Stimulated activated CD4-positive, alpha-beta T cell treated with anti-CD3 and anti-CD28 coated beads, Interleukin-15, amount 100 ng/mL, for 24 hours (primary cell): Measurements from ENCODE around the gene IRF2.

ENCODE experiments used
- DNase-seq: peaks from one replicate; pipeline ENCODE4 v3.0.0-alpha.2; 2020

Gene IRF2

DNA sequence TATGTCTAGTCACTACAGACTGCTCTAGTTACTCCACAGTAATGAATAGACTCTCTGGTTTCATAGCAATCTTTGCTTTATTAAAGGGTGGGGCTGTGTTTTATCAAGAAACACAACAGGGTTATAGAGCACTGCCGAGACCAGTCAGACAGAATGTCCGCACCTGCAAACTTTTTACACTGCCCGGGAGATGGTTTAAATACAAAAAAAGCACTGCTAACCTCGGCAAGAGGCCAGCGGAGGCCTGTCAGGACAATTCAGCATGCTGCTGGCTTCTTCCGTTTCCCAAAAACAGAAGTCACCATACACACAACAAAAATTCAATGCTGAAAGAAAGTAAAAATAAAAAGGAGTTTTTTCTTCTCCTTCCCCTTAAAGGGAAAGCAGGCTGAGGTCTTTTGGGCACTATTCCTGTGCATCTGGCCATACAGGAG, 67.4 kb downstream of the IRF2 start:
- DNase-seq, result no peak

DNA sequence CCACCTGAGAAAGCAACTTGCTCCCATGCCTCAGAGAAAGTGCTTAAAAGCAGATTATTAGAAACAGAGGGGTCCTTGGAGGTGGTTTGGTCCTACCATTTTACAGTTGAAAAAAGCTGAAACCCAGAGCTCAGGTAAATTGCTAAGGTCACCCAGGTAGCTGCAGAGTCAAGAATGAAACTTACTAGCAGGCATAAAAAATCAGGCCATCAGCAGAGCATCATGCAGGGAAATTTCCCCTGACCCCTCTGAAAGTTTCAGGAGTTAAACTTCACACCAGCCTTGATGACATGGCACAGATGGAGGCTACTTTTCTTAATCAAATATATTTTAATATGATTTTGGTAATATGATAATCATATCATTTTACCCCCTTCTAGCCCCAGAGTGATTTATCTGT, 70.3 kb downstream of the IRF2 start:
- no peak for DNase-seq

DNA sequence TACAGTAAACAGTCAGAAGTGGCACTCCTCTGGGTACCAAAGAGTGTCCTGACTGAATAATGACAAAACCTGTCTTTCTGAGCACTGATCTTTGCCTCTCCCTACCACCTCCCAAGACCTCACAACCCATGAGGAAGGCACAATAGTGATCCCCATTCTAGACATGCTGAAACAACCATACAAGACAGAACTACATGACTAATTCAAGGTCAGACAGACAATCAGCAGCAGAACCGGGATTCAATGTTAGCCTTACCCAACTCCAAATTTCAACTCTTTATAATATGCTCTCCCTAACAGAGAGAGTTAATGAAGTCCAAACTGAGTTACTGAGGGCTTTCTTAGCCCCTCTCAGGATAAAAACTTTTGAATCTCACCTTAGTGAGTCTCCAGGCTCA, 71.0 kb downstream of the IRF2 start:
- no peak for DNase-seq

DNA sequence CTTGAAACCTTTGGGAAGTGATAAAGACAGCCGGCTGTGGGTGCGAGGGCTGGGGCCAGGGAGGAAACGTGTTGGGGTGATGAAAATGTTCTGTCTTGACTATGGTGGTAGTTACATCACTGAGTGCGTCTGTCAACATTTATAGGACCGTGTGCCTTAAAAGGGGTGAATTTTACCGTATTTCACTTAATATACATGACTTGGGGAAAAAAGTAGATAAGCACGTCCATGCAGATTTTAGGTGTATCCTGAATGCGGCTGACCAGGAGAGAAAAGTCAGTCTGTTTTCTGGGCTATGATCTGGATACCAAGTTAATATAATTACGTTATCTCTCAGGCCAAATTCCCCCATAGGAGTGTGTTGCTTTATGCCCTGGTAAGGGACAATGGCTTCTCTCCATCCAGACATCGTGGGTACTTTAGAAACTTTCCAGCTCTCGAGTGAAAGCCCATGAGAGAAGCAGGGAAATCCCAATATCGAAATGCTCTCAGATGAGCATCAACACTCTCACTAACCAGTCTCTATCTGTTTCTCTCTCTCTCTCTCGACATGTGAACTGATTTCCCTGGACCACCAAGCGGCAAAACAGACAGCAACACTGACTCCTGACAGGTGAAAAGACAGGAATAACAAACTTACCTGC, 71.5 kb downstream of the IRF2 start:
- DNase-seq, result no peak

DNA sequence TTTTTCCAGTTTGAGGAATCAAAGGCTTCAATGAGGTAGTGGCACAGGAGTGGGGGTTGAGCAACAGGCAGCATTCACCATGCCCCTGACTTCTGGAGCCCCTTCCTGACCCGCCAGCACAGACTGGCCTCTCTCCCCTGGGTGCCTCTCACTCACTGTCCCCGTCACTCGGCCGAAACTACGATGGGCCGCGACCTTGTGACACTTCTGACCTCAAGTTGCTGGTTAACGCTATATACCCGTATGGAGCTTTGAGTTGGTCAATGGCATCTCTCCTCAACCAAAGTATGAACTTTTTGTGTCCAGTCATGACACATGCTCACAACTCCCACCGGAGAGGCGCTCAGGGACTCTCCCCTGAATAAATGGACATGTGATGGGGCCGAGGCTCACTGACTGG, 72.1 kb downstream of the IRF2 start:
- DNase-seq, result no peak

DNA sequence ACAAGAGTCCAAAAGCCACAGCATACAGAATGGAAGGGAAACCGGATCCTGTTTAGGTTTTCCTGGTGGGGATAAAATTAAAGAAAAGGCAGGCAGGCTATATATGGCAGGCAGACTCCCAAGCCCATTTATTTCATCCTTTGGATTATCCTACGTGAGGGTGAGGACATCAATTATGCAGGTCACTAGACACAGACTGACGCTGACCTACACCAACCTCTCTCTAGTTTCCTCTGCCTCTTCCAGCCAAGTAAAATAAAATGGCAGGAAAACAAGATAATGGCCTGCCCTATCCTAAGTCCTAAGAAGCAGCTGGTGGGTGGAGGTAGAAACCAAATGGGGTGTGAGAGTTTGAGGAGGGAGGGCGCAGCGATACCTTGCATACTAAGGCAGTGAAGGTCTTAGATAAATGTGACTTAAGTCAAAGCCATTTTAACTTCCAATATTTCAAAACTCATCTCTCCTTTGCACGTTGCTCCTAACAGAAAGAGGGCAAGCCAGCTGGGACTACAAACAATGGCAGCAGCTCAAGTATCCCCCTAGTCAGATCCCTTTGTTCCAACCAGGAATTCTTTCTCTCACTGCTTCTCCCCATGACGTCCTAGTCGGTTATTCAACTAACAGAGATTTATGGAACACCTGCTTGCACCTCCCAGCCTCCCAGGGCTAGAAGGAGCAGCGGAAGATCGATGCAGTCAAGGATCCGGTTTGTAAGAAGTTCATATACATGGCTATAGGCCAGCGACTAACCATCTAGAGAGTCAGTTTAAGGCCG, 72.8 kb downstream of the IRF2 start:
- DNase-seq, result no peak

DNA sequence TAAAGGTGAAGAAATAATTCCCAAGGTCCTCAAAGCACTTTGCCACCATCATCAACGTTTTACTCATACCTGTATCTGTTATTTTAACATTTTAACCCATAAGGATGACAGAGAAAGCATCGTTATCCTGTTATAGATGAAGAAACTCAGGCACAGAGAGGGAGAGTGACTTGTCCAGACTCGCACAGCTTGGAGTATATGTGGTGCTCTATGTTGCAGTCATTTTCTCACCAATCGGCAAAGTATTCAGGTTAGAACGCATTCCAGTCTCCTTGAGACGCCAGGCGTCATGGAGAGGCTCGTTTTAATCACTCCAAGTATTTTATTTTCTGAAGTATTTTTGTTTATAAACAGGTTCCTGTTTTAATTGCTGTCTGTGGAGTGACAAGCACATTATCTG, 73.5 kb downstream of the IRF2 start:
- no peak for DNase-seq

DNA sequence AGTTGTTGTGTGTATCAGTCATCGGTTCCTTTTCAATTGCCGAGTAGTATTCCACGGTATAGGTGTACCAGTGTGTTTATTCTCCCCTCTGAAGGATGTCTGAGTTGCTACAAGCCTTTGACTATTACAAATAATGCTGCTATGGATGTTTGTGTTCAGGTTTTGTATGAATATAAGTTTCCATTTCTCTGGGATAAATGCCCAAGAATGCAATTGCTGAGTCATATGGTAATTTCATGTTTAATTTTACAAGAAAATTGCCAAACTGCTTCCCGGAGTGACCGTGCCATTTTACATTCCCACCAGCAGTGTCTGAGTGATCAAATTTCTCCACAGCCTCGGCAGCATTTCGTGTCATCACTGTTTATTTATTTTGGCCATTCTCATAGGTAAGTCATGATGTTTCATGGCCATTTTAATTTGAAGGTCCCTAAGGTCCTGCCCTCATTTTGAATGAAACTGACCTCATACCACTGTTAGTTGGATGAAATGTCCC, 73.9 kb downstream of the IRF2 start:
- DNase-seq, result no peak

DNA sequence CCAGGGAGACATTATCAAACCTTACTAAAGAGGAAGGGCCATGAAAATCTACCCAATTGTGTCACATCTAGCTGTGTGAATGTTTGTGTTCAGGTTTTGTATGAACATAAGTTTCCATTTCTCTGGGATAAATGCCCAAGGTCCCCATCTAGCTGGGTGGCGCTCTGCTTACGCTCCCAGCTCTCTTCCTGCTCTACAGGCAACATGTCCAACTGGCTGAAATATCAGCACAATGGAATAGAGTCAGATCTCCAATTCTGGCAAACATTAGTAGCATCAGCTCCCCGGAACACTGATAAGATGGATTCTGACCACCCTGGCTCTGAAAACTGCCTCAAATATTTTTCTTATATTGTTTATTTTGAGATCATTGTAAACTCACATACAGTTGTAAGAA, 74.8 kb downstream of the IRF2 start:
- DNase-seq, result no peak

DNA sequence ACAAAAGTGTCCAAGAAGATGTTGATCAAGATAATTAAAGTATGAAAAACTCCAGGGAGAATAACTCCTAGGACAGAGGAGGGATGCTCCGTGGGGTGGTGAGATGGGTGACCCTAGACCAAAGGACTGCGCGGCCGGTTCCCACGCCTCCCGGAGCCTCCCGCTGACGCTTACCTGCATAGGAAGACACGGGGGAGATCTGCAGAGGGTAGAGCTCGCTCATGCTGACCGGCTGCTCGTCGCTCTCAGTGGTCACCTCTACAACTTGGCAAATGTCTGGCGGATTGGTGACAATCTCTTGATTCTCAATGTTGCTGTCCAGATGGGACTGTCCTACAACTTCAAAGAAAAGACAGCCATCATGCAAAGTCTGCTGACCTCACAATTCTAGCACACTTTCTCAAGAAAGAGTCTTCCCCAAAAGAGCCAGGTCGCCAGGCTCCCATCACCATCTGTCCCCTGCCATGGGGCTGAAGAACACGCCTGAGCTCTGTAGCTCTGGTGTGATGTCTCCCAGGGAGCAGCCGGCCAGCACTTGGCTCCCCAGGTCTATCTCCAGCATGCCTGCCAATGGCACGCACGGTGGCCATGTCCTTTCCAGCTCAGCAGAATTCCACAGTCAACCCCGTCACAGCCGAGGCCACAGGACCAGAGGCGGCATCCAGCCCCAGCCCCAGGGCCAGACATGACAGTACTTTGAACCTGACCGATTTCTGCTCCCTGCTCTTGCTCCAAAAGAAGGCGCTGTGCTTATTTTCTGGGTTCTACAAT, 75.4 kb downstream of the IRF2 start:
- DNase-seq, result no peak

DNA sequence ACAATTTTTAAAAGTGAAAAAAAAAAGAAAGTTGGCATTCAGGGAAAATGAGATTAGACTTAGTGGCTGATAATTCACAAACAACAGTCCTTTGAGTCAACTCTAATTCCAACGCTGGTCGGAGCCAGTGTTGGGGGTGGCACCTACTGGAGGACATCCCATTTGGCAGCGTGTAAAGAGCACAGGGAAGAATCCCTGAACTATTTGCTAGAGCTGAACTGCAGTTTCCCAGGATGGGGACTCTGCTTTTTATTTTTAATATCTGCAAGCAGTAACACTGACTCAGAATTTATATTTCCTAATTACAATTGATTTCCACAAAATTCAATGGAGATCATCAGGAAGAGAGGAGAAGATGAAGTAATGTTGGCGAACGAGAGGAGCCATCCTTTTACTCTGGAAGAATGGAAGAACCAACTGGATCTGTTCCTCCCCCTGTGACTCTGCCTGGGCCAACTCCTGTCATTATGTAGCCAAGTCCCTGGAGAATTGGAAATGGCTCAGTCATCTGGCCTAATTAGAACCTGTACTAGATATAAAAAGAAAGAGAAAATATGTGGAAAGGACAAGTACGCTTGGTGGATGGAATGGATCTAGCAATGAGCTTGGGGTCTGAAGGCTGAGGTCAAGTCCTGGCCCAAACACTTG, 76.7 kb downstream of the IRF2 start:
- DNase-seq, result no peak

DNA sequence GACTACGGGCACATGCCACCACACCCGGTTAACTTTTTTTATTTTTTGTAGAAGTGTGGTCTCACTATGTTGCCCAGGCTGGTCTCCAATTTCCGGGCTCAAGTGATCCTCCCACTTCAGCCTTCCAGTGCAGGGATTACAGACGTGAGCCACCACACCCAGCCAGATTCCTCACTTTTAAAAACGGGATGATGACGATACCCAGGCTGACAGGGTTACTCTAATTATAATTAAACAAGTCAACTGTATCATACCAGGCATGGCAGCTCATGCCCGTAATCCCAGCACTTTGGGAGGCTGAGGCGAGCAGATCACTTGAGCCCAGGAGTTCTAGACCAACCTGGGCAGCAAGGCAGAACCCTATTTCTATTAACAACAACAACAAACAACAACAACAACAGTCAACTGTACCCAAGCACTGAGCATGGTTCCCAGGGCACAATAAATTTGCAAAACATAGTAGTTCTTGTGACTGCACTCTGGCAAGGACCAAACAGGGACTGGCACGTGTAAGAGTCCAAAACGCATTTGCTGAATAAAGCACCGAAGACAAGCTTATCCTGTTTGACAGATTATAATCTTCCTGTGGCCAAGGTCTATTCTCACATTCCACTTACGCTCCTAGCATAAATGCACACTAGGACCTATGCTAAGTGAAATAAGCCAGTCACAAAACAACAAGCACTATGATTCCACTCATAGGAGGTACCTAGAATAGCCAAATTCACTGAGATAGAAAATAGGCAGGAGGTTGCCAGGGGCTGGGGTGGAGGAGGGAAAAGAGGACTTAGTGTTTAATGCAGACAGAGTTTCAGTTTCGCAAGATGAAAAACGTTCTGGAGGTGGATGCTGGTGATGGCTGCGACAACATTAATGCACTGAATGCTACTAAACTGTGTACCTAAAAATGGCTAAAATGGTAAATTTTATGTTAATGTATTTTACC, 77.5 kb downstream of the IRF2 start:
- DNase-seq, result no peak

DNA sequence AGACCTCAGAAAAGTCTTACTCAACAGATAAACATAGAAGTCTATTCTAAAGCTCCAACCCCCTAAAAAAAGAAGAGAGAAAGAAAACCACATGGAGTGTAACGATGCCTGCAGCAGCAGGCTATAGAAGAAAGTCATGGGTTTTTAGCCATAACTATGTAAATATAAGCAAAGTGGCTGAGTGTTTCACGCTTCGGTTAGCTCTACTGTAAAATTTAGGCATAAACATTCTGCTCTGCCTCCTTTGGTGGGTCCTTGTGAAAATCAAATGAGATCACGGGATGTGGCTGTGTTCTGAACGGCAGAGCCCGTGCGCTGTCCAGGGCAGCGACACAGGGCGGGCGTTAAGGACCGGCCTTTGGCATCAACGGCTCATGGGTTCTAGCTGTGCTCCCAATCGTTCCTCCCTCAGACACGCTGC, 78.4 kb downstream of the IRF2 start:
- DNase-seq, result no peak

DNA sequence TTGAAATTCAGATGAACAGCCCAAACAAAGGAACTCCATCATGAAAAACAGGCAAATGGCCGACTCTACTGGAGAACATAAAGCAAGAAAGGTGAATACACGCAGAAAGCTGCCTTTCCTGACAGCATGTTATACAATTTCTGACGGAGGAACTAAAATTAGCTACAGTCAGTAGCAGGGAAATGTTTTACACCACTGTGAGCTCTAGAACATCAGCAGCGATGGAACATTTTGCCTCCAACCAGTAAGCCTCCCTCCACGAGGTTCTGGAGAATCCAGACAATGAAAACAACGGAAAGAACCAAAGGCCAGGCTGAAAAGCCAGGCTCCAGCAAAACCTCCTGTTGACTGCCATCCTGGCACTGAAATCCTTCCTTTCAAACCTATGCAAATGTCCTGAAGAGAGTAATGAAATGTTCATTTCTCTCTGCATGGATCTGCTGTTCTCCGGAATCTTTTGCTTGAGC, 78.9 kb downstream of the IRF2 start:
- no peak for DNase-seq

DNA sequence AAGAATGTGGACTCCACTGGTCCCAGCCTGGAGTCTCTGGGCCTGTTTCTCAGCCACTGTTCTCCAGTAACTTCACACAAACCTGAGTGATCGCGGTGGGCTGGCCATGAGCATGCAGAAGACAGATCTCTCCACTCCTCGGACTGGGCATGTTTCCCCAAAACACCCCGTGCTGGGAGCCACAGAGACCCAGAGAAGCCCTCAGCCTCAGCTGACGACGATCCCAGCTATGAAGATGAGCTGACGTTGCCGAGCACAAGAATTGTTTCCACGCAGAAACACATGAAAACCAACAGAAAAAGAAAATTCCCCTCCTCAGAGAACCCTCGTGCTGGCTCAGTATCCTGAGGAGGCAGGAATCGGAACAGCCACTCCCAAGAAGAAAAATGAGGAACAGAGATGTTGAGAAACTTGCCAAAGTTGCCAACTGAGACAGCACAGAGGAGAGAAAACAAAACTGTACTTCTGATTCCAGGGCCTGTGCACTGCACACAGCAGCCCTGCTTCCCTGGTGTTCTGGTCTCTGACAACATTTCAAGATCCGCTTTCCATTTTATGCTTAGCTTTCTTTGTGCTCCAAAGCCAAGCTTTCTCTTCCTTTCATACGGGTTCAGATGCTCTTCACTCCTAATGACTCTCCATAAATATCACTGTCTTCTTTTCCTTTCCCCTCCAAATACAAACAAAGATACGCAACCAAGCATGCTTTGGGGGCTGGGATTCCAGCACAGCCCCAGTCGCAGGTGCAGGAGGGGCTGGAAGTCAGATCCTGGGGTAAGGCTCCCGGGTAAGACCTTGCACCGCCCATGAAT, 81.4 kb downstream of the IRF2 start:
- DNase-seq, result no peak

DNA sequence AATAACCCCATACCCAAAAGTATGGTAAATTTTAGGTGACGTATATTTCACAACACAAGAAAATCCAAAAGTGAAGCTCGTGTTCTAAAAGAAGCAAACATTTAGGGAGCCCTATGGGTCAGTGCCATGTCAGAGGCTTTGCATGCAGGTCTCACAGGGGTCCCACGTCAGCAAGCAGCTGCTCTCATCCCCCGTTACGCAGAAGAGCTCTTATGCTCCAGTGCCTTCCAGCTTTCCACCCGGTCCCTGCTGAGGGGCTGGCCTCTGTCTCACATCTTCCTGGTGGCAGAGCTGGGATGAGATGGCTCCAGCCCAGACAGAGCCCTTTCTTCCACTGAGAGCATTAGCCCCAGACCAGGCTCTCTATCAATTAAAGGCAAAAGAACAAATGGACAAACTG, 82.0 kb downstream of the IRF2 start:
- no peak for DNase-seq

DNA sequence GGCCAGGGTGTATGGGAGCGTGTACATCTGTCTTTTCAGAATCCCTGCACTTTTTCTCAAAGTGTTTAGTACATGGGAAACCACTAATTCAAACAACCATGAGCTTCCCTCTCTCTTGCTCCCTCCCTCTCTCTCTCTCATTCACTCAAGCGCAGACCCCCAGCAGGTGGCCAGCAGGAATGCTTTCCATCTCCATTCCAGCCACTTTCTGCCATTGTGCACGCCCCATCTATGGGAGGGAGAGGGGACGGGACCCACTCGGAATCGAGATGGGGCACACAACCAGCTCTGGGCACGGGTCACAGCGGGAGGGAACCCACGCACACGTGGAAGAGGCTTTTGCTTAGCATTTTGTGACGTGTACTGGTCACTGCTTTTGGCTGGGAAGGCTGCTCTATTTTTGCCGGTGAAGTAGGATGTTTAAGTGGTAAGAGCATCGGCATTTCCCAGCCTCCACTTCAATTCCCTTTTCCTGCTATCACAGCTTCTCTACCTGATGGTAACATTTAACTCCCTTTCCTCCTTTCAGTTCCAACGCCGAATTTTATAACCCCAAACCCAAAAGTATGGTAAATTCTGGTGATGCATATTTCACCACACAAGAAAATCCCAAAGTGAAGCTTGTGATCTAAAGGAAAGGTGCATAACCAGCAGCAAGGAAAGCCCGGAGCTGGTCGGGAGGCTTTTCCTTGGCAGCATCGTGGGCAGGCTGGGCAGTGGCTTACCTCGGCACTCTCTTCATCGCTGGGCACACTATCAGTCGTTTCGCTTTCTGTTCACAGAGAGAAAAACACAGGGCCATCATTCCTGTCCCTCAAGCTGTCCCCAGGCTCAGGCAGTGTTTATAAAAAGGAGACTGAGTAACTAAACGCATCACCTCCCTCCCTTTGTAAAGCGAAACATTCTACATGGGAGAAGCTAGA, 84.1 kb downstream of the IRF2 start:
- no peak for DNase-seq

DNA sequence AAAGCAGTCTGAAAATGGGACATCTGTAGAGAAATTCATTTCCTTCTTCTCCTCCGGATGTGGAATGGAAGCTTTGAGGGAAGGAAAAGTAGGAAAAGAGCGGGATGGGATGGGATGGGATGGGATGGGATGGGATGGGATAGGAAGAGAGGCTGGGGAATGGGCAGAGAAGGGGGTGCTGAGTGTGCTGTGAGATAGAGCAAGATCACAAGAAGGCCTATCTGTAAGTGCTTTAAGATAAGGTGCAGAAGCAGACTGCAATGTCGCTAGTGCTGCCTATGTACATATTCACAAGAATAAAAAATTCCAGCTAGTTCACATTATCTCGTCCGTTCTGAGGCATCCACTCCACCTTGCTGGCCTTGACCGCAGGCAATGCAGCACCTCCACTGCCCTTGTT, 86.2 kb downstream of the IRF2 start:
- DNase-seq, result no peak

DNA sequence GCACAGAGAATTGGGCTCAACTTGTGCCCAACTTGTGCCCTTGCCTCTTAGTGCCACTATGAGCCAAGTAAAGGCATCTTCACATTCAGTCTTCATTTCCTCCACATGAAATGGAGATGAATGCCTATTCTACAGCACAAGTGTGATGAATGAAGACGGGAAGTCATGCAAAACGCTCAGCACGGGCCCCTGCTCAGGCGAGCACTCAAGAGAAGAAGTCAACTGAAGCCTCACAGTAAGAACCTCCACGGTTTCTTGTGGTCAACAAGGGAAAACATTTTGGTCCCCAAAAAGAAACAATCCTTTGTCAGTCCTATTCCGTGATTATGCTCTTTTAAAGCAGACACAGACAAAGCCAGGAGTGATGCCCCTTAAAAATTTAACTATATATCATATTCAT, 87.0 kb downstream of the IRF2 start:
- DNase-seq, result no peak

DNA sequence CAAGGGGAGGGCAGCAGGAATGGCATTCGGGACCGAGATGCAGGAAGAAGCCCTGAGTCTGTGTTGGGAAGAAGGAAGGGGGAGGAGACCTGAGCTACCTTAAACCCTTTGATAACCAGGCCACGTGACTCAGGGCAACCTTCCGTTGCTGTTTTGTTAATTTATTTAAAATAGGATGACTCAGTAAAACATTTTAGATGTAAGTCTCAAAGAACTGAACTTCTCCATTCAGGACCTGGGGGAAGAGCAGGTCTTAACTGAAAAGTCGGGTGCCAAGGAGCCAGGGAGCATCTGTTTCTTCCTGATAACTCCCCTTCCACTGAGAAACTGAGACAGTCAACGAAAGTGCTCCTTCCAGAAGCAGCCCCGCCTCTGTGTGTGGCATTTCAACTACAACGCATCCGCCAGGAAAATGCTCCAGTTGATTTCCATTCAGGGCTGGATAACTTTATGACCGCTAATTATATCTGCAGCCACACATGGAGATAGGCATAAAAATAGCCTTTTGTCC, 88.0 kb downstream of the IRF2 start:
- DNase-seq, result no peak
